ENCODE data around the gene BUD13.

BUD13 gene

GRCh38 chr11:116712428-116712827 lies 60.4 kb downstream of the BUD13 start:
- DNase-seq: no peak

GRCh38 chr11:116710762-116711161 lies 62.0 kb downstream of the BUD13 start:
- DNase-seq: no peak

- DNase-seq: no peak
Measured at GRCh38 chr11:116710001-116710674, 62.6 kb downstream of the BUD13 start.

GRCh38 chr11:116707746-116708145 lies 65.0 kb downstream of the BUD13 start:
- no peak for DNase-seq

GRCh38 chr11:116707161-116707629 lies 65.6 kb downstream of the BUD13 start:
- no peak for DNase-seq

- no peak for DNase-seq
Measured at GRCh38 chr11:116703421-116703820, 69.4 kb downstream of the BUD13 start.

GRCh38 chr11:116702772-116703385 lies 69.9 kb downstream of the BUD13 start:
- DNase-seq: no peak

- no peak for DNase-seq
Measured at GRCh38 chr11:116701876-116702275, 70.9 kb downstream of the BUD13 start.

GRCh38 chr11:116701297-116701801 lies 71.4 kb downstream of the BUD13 start:
- no peak for DNase-seq

- DNase-seq: no peak
Measured at GRCh38 chr11:116700586-116701220, 72.1 kb downstream of the BUD13 start.

All from AML-193 (cell line).